Skeletal muscle tissue (tissue), 4 donors: ENCODE measurements around the gene MESP1. TPM values are rescaled to one million over a fixed set of nuclear protein-coding genes. Genes with fewer than 3 reads are reported as not detected.

ENCODE experiments used
- H3K27ac ChIP-seq: one replicate; pipeline ENCODE4 v1.7.0; 2013; ENCODE audit warnings: mild to moderate bottlenecking, low read depth, low read length, inconsistent platforms
- H3K27me3 ChIP-seq, 3 donors: one replicate each; pipeline ENCODE4 v1.7.0; 2013; ENCODE audit warnings: low read length in 3 of 3; ENCODE audit not compliant: control insufficient read depth in 3 of 3, insufficient read depth in 3 of 3
- H3K36me3 ChIP-seq, 3 donors: one replicate each; pipeline ENCODE4 v1.7.0; 2013; ENCODE audit warnings: low read length in 3 of 3; ENCODE audit not compliant: control insufficient read depth in 3 of 3, insufficient read depth in 3 of 3
- H3K4me1 ChIP-seq, 3 donors: one replicate each; pipeline ENCODE4 v1.7.0; 2013; ENCODE audit warnings: low read length in 3 of 3, mild to moderate bottlenecking in 3 of 3; ENCODE audit not compliant: control insufficient read depth in 3 of 3, insufficient read depth in 3 of 3
- H3K4me3 ChIP-seq, 3 donors: one replicate each; pipeline ENCODE4 v1.7.0; 2013; ENCODE audit warnings: low read length in 3 of 3
- H3K9ac ChIP-seq, 3 donors: one replicate each; pipeline ENCODE4 v1.7.0; 2013; ENCODE audit warnings: low read length in 3 of 3, mild to moderate bottlenecking in 3 of 3, moderate library complexity in 2 of 3, low read depth in 1 of 3
- H3K9me3 ChIP-seq, 3 donors: one replicate each; pipeline ENCODE4 v1.7.0; 2013; ENCODE audit warnings: low read length in 3 of 3; ENCODE audit not compliant: control insufficient read depth in 3 of 3
- total RNA-seq: library from RNA; depleted of rRNA; stranded (reverse); fragments of >200 nt; gene quantifications from one replicate; pipeline ENCODE4 v1.2.3, GENCODE V29; 2014
- donor health status: Osteomylitis.

Gene MESP1
- total RNA-seq, 1 donor from 2014 or later = 0.52 TPM

DNA sequence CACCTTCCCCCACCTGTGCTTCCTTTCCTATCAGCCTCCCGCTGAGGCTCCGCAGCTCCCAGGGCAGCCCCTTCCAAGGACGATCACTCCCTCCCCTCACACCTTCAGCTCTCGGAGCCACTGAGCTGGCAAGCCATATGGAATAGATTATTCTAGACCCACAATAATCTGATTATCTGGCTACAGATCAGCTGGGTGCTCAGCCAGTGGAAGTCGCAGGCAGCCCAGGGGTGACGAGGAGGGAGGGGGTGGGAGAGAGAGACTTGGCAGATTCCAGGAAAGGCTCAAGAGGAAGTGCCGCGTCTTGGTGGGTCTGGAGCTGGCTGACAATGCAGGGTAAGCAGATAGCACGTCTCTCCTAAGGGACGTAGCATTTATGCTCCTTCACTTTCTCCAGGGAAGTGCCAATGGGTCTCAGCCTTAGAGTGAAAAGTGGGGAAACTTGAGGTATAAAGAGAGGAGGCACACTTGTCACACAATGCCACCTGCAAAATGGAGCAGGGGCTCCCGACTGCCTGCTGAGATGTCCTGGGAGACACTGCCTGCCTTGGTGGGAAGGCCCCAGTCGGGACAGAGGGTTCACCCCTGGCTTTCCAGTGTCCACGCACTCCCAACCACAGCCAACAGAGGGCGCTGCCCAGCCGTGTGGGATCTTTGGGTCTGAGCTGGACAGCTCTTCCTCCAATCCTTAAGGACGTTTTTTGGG, 9.4 kb upstream of the MESP1 start:
- H3K4me3 ChIP-seq = no peak overlapping the region
- H3K9me3 ChIP-seq = no peaks in the 10 kb centered on the region
- H3K9ac ChIP-seq = peak overlapping the region in 1 of 3 donors; percentile 25
- H3K36me3 ChIP-seq = no peaks in the 10 kb centered on the region
- peaks cover 0 to 11% (median 2%) of the 10 kb centered on the region in 3 donors for H3K4me1 ChIP-seq
- no peak overlapping the region for H3K27ac ChIP-seq
- H3K27me3 ChIP-seq = no peaks in the 10 kb centered on the region

DNA sequence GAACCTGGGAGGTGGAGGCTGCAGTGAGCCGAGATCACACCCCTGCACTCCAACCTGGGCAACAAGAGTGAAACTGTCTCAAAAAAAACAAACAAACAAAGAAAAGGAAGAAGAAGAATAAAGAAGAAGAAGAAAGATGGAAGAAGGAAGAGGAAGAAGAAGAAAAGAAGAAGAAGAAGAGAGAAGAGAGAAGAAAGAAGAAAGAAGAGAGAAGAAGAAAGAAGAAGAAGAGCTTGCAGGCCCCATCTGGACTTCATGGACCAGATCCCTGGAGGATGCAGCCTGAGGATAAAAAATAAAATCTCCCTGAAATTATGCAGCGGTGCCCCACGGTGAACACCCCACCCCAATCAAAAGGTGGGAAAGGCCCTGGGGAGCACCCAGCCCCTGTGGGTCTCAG, 8.8 kb upstream of the MESP1 start:
- Histone ChIP-seq H3K9me3 (no peaks in the 10 kb centered on the region), H3K4me3 (no peak overlapping the region), H3K9ac (no peak overlapping the region), H3K27me3 (no peaks in the 10 kb centered on the region), H3K36me3 (no peaks in the 10 kb centered on the region), H3K27ac (no peak overlapping the region), H3K4me1 (peaks cover 0 to 11% (median 2%) of the 10 kb centered on the region in 3 donors)

DNA sequence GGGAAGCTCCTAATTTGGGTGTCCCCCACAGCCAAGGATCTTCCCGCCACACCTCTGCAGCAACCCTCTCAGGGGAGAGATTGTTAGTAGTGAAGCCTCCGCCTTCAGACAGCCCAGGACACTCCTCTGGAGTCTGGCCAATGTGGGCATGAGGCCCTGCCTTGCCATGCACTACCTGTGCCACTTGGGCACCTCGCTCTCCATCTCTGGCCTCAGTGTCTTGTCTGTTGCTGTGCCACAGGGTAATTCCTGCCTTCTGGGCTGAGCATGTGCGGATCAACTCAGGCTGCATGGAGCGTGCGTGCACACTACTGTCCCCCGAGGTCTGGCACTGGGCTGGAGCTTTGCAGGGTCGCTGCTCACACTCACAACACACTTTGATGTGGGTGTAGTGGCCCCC, 7.9 kb upstream of the MESP1 start:
- Histone ChIP-seq H3K9ac (no peak overlapping the region), H3K36me3 (no peaks in the 10 kb centered on the region), H3K9me3 (no peaks in the 10 kb centered on the region), H3K27ac (no peak overlapping the region), H3K27me3 (no peaks in the 10 kb centered on the region), H3K4me3 (no peak overlapping the region), H3K4me1 (peaks cover 0 to 11% (median 2%) of the 10 kb centered on the region in 3 donors)

DNA sequence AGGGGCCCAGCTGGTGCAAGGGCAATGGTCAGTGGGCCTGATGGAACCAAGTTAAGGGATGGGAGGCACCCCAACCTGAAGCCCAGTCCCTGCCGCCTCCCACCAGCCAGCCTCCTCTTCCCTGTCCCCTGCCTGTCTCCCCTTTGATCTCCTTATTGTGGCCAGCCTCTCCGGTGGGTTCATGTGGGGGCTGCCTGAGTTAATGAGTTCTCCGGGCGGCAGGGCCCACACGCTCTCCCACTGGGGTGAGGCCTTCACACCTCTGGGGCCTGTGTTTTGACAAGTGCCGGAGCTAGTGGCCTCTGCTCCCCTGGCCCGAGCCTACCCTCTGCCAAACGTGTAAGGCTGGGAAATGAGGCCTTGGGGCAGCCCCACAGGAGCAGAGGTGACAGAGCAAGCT, 7.2 kb upstream of the MESP1 start:
- Histone ChIP-seq H3K36me3 (no peaks in the 10 kb centered on the region), H3K4me1 (peaks cover 0 to 11% (median 2%) of the 10 kb centered on the region in 3 donors), H3K4me3 (no peak overlapping the region), H3K9ac (no peak overlapping the region), H3K27ac (no peak overlapping the region), H3K27me3 (no peaks in the 10 kb centered on the region), H3K9me3 (no peaks in the 10 kb centered on the region)

DNA sequence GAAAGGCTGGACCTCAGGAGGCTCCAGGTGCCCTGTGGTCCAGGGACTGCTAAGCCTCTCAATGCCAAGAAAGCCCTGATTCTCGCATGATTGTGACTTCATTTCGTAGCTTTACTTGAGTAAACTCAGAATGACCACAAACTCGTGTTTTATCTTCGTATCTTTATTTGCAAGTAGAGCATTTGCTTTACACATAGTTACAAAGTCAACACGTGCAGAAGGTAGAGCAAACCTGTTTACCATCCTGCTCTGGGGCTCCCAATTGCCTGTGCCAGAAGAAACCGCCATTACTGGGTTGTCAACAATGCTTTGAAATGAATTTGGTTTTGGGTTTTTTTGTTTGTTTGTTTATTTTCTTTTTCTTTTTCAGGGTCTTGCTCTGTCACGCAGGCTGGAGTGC, 5.8 kb upstream of the MESP1 start:
- no peak overlapping the region for H3K4me3 ChIP-seq
- H3K4me1 ChIP-seq = peaks cover 0 to 11% (median 2%) of the 10 kb centered on the region in 3 donors
- H3K27ac ChIP-seq = no peak overlapping the region
- no peaks in the 10 kb centered on the region for H3K27me3 ChIP-seq
- no peaks in the 10 kb centered on the region for H3K36me3 ChIP-seq
- no peak overlapping the region for H3K9ac ChIP-seq
- H3K9me3 ChIP-seq = no peaks in the 10 kb centered on the region

DNA sequence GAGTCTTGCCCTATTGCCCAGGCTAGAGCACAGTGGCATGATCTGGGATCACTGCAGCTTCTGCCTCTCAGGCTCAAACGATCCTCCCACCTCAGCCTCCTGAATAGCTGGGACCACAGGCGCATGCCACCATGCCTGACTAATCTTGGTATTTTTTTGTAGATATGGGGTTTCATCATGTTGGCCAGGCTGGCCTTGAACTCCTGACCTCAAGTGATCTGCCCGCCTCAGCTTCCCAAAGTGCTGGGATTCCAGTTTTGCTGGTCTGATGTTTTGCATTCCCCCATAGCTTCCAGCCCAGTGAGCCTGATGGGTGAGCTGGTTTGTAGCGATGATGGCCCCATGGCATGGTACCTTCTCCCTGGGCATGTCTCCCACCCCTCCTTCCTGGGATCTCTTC, 4.7 kb upstream of the MESP1 start:
- H3K27me3 ChIP-seq = peaks cover 0 to 3% (median 0%) of the 10 kb centered on the region in 3 donors
- peaks cover 4 to 5% (median 5%) of the 10 kb centered on the region in 3 donors for H3K4me1 ChIP-seq
- H3K27ac ChIP-seq = no peak overlapping the region
- no peaks in the 10 kb centered on the region for H3K9me3 ChIP-seq
- no peak overlapping the region for H3K4me3 ChIP-seq
- no peak overlapping the region for H3K9ac ChIP-seq
- no peaks in the 10 kb centered on the region for H3K36me3 ChIP-seq

DNA sequence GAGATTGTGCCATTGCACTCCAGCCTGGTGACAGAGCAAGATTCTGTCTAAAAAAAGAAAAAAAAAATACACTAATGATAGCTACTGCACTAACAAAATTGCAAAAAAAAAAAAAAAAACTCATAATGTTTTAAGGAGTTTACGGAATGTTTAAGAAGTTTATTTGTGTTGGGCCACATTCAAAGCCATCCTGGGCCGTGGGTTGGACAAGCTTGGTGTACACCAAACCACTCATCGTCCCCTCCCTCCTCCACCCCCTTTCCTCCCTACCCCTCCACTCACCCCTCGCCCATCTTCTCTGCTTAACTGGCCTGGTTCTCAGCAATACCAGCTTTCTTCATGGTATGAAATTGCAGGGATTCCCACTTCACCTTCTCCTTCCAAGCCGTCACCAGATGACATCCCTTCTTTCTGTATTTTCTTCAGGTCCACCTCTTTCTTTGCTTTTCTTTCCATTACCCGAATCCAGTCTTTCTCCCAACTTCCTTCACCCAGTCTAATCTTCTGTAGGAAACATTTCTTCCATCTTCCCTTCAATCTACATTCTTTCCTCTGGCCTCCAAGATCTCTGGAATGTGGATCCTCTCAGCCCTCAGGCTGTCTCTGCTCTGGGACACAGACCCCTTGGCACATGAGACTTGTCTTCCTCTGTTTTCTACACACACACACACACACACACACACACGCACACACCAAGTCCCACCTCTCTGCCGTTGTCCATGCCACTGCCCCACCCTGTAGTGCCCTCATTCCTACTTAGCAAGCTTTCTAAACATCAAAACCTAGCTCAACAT, 3.5 kb upstream of the MESP1 start:
- Histone ChIP-seq H3K9me3 (no peaks in the 10 kb centered on the region), H3K4me3 (no peak overlapping the region), H3K27ac (no peak overlapping the region), H3K9ac (no peak overlapping the region), H3K4me1 (peaks cover 7 to 12% (median 10%) of the 10 kb centered on the region in 3 donors), H3K36me3 (no peaks in the 10 kb centered on the region), H3K27me3 (peaks cover 0 to 3% (median 0%) of the 10 kb centered on the region in 3 donors)

DNA sequence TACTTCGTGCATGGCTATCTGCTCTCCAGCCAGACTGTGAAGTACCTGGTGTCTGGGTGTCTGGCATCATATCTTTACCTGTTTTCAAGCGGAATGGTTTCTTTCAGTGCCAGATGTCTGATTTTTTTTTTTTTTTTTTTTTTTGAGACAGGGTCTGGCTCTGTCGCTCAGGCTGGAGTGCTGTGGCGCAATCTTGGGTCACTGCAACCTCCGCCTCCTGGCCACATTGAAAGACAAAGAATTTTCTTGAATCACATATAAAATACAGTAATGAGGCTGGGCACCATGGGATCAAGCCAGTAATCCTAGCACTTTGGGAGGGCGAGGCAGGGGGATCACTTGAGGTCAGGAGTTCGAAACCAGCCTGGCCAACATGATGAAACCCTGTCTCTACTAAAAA, 2.8 kb upstream of the MESP1 start:
- Histone ChIP-seq H3K36me3 (no peaks in the 10 kb centered on the region), H3K9ac (no peak overlapping the region), H3K9me3 (no peaks in the 10 kb centered on the region), H3K4me3 (no peak overlapping the region), H3K27me3 (peaks cover 0 to 3% (median 0%) of the 10 kb centered on the region in 3 donors), H3K4me1 (peaks cover 10 to 12% (median 11%) of the 10 kb centered on the region in 3 donors), H3K27ac (no peak overlapping the region)

DNA sequence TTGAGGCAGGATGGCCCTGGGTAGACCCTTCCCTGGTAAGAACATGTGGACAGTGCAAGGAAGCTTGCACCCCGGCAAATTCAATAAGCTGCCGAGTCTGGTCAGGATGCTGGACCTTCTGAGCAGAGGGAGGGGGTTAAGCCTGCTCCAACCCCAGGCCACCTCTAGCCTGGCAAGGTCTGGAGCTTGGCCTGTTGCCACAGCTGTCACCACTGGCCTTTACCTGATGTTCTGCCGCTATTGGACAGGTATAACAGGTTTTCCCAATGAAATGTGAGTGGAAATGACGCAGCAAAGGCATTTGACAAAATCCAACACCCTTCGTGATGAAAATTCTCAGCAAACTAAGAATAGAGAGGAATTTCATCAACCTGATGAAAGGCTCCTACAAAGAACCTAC, 699 bp upstream of the MESP1 start:
- Histone ChIP-seq H3K27me3 (peaks cover 0 to 15% (median 3%) of the 10 kb centered on the region in 3 donors), H3K36me3 (no peaks in the 10 kb centered on the region), H3K4me1 (peaks cover 10 to 13% (median 12%) of the 10 kb centered on the region in 3 donors), H3K9ac (no peak overlapping the region), H3K9me3 (no peaks in the 10 kb centered on the region), H3K27ac (no peak overlapping the region), H3K4me3 (peak overlapping the region in 1 of 3 donors; percentile 78)

DNA sequence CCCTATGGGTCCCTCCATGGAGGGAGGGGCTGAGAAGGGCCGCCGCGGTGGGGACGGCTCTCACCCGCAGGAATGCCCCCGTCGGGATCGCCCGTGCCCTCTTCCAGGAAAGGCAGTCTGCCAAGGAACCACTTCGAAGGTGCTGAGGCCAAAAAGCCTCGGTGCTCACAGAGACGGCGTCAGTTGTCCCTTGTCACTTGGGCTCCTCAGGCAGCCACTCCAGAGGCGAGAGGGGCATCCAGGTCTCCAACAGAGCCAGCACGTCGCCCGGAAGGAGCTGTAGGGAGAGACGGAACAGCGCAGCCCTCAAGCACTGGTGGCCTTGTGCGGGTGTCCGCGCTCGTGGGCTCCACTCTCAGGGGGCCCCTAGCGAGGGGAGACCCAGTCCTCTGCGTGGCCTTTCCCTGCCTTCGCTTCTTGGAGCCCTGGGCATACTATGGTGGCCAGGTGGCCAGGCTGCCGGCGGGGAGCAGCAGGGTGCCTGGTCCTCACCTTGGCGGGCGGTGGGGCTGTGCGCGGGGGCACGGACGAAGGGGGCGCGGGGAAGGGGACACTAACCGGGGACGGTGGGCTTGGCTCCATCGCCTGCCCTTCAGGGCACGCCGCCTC, 994 bp downstream of the MESP1 start:
- peak overlapping the region; percentile 30 for H3K27ac ChIP-seq
- H3K9ac ChIP-seq = peak overlapping the region; percentile 69 to 73 (median 69)
- H3K36me3 ChIP-seq = no peaks in the 10 kb centered on the region
- peaks cover 3 to 23% (median 14%) of the 10 kb centered on the region in 3 donors for H3K27me3 ChIP-seq
- H3K9me3 ChIP-seq = no peaks in the 10 kb centered on the region
- peaks cover 10 to 13% (median 12%) of the 10 kb centered on the region in 3 donors for H3K4me1 ChIP-seq
- H3K4me3 ChIP-seq = peak overlapping the region; percentile 66 to 78 (median 69)
